ENCODE results near the gene ADAMTS18.

- no peak for TF ChIP-seq EHMT2 (IDR thresholded peaks at IDR 0.05; ENCODE audit: low read depth)
- no peak for TF ChIP-seq MAFK (IDR thresholded peaks at IDR 0.05; ENCODE audit: partially characterized antibody)
Measured at GRCh38 chr16:77295896-77296295, 138.9 kb downstream of the ADAMTS18 start.
